Caco-2 (cell line): ENCODE data around the gene CHPT1. TPM values are rescaled to one million over a fixed set of nuclear protein-coding genes. Genes with fewer than 3 reads are reported as not detected.
A peak's percentile ranks its signal among the peaks of the same experiment; 100 is the strongest.

Experiments used
- BruUV-seq: library from RNA; stranded (reverse); fragments of 400-500 nt; replicated peaks from 2 replicates; lab custom pipeline; 2021; lab: Mats Ljungman, UMichigan
- CTCF ChIA-PET: fragments of 300-600 bp; sonication (Branson Sonifier 250); formaldehyde crosslinking; loops from one replicate; lab custom pipeline; 2022; ENCODE audit warnings: antibody characterized with exemption; lab: Charles Lee
- POLR2A ChIA-PET: fragments of 300-600 bp; sonication (Branson Sonifier 250); formaldehyde crosslinking; loops from one replicate; lab custom pipeline; 2022; ENCODE audit warnings: antibody characterized with exemption; lab: Charles Lee
- DNase-seq, 2 experiments: peaks; one replicate each; pipeline versions ENCODE4 v3.0.0 to v3.0.0-alpha.2; 2020 to 2022
- H3K27me3 ChIP-seq: replicated peaks from 2 replicates; pipeline ENCODE4 v1.6.0; 2011; ENCODE audit warnings: low read length; ENCODE audit not compliant: control insufficient read depth, insufficient read depth
- H3K36me3 ChIP-seq: 2 replicates; pipeline ENCODE4 v1.5.1; 2011; ENCODE audit warnings: low read length; ENCODE audit not compliant: control insufficient read depth, insufficient read depth
- H3K4me1 ChIP-seq: fragments of 250-450 bp; sonication (Bioruptor Pico); 2 replicates; pipeline ENCODE4 v1.5.1; 2020; ENCODE audit warnings: mild to moderate bottlenecking
- H3K4me3 ChIP-seq: 2 replicates; pipeline ENCODE4 v1.5.1; 2011; ENCODE audit warnings: low read depth, mild to moderate bottlenecking, control low read depth, low read length
- H3K9me3 ChIP-seq: fragments of 250-450 bp; sonication (Bioruptor Pico); 2 replicates; pipeline ENCODE4 v1.5.1; 2020; ENCODE audit warnings: mild to moderate bottlenecking, moderate library complexity
- H3K27ac Mint-ChIP-seq: one replicate; pipeline ENCODE4 v1.8.0; 2022; ENCODE audit warnings: mixed read lengths; ENCODE audit not compliant: unreplicated experiment
- H3K27me3 Mint-ChIP-seq: one replicate; pipeline ENCODE4 v1.8.0; 2022; ENCODE audit warnings: mixed read lengths; ENCODE audit not compliant: insufficient read depth, unreplicated experiment
- H3K36me3 Mint-ChIP-seq: one replicate; pipeline ENCODE4 v1.8.0; 2022; ENCODE audit warnings: mild to moderate bottlenecking, mixed read lengths; ENCODE audit not compliant: insufficient read depth, unreplicated experiment
- H3K4me1 Mint-ChIP-seq: one replicate; pipeline ENCODE4 v1.8.0; 2022; ENCODE audit warnings: low read depth, mixed read lengths; ENCODE audit not compliant: unreplicated experiment
- H3K4me3 Mint-ChIP-seq: one replicate; pipeline ENCODE4 v1.8.0; 2022; ENCODE audit warnings: mild to moderate bottlenecking, moderate library complexity, mixed read lengths; ENCODE audit not compliant: unreplicated experiment
- H3K9me3 Mint-ChIP-seq: one replicate; pipeline ENCODE4 v1.8.0; 2022; ENCODE audit warnings: mixed read lengths; ENCODE audit not compliant: unreplicated experiment
- intact Hi-C: fragments of 100-400 bp; cut with micrococcal nuclease; formaldehyde crosslinking; loops from one replicate; pipeline ENCODE4 v1.10.0; 2022; ENCODE audit not compliant: unreplicated experiment
- total RNA-seq: library from RNA; stranded (reverse); gene quantifications from 2 replicates; pipeline ENCODE4 v1.2.3, GENCODE V29; 2022
- TF ChIP-seq, protein P1 (sequence below), 2 experiments: fragments of 200-600 bp in 1 of 2; IDR thresholded peaks; 1 replicate in 1 of 2; 2 replicates in 1 of 2; pipeline versions ENCODE4 v1.5.1 to v1.8.0; 2011 to 2022; ENCODE audit warnings: antibody characterized with exemption in 1 of 2, control low read depth in 1 of 2, inconsistent platforms in 1 of 2, low read depth in 1 of 2, low read length in 1 of 2, mild to moderate bottlenecking in 1 of 2, moderate library complexity in 1 of 2; ENCODE audit not compliant: insufficient read depth in 1 of 2, severe bottlenecking in 1 of 2, unreplicated experiment in 1 of 2

Gene CHPT1
- total RNA-seq, 1 experiment from 2014 or later: 54.6 TPM

DNA sequence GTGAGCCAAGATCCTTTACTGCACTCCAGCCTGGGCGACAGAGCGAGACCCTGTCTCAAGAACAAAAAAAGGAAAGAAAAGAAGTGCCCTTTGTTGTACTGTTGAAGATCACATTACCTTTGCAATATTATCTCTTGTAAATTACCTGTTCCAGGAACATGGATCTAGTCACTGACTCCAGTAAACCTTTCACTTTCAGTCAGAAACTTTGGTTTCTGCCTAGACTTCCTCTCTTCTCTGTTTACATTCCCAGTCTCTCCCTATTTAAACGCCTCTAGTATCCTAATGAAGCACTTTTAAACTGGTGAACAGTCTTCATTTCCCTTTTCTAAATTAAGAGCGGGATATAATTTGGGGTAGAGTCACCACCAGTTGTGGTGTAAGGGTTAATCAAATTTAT is 12.8 kb downstream of the CHPT1 start:
- H3K36me3 Mint-ChIP-seq: no peaks in the 10 kb centered on the region
- intact Hi-C loops: no loop called here
- TF ChIP-seq, protein P1, sequence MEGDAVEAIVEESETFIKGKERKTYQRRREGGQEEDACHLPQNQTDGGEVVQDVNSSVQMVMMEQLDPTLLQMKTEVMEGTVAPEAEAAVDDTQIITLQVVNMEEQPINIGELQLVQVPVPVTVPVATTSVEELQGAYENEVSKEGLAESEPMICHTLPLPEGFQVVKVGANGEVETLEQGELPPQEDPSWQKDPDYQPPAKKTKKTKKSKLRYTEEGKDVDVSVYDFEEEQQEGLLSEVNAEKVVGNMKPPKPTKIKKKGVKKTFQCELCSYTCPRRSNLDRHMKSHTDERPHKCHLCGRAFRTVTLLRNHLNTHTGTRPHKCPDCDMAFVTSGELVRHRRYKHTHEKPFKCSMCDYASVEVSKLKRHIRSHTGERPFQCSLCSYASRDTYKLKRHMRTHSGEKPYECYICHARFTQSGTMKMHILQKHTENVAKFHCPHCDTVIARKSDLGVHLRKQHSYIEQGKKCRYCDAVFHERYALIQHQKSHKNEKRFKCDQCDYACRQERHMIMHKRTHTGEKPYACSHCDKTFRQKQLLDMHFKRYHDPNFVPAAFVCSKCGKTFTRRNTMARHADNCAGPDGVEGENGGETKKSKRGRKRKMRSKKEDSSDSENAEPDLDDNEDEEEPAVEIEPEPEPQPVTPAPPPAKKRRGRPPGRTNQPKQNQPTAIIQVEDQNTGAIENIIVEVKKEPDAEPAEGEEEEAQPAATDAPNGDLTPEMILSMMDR (IDR thresholded peaks at IDR 0.05; ENCODE audit: insufficient read depth in 1 of 2, low read depth in 1 of 2, low read length in 1 of 2, severe bottlenecking in 1 of 2, unreplicated experiment in 1 of 2): no peak
- no peaks in the 10 kb centered on the region for H3K9me3 Mint-ChIP-seq
- ChIA-PET POLR2A (no interaction called here), CTCF (no interaction called here)
- peaks cover 25% of the 10 kb centered on the region for H3K4me1 ChIP-seq
- H3K4me3 Mint-ChIP-seq: no peak overlapping the region
- no TSS peak for BruUV-seq
- no peaks in the 10 kb centered on the region for H3K9me3 ChIP-seq
- H3K27ac Mint-ChIP-seq: no peak overlapping the region
- no peaks in the 10 kb centered on the region for H3K27me3 ChIP-seq
- H3K4me3 ChIP-seq: no peak overlapping the region
- H3K36me3 ChIP-seq: no peaks in the 10 kb centered on the region
- no peaks in the 10 kb centered on the region for H3K27me3 Mint-ChIP-seq
- no peak for DNase-seq
- peaks cover 32% of the 10 kb centered on the region for H3K4me1 Mint-ChIP-seq

DNA sequence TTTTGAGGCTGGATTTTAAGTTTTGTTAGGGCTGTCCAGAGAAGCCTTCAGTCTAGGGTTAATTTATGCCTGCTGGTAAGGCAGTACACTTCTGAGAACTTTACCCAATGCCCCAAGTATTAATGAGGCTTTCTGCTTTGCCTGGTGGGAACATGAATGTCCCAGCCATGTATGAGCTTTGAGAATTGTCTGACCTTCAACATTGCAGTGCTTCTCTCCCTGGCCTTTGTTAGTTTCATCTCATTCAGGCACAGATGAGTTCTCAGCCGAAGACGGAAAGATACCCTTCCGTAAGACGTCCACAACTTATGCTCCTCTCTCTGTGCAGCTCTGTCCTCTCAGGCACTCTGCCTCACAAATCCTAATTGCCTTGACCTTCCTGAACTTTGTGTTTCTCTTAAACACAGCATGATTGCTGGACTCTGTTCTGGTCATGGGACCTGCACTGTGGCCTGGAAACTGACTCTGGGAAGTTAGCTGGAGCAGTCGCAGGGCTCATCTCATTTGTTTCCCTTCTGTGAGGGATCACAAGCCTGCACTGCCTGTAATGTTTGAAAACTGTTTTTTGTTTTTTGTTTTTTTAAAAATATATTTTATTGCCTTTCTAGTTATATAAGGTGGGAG is 15.7 kb downstream of the CHPT1 start:
- no peaks in the 10 kb centered on the region for H3K27me3 Mint-ChIP-seq
- CTCF ChIA-PET: no interaction called here
- TF ChIP-seq, protein P1 (IDR thresholded peaks at IDR 0.05; ENCODE audit: insufficient read depth in 1 of 2, low read depth in 1 of 2, low read length in 1 of 2, severe bottlenecking in 1 of 2, unreplicated experiment in 1 of 2): no peak
- peak; percentile 37 for DNase-seq
- no peak overlapping the region for H3K4me3 ChIP-seq
- peaks cover 13% of the 10 kb centered on the region for H3K4me1 ChIP-seq
- H3K4me3 Mint-ChIP-seq: peak overlapping the region; percentile 16
- peaks cover 6% of the 10 kb centered on the region for H3K36me3 Mint-ChIP-seq
- H3K4me1 Mint-ChIP-seq: peaks cover 19% of the 10 kb centered on the region
- POLR2A ChIA-PET: no interaction called here
- H3K27ac Mint-ChIP-seq: peak overlapping the region; percentile 40
- H3K27me3 ChIP-seq: no peaks in the 10 kb centered on the region
- no peaks in the 10 kb centered on the region for H3K9me3 ChIP-seq
- no peaks in the 10 kb centered on the region for H3K9me3 Mint-ChIP-seq
- intact Hi-C loops: no loop called here
- BruUV-seq: no TSS peak
- no peaks in the 10 kb centered on the region for H3K36me3 ChIP-seq

DNA sequence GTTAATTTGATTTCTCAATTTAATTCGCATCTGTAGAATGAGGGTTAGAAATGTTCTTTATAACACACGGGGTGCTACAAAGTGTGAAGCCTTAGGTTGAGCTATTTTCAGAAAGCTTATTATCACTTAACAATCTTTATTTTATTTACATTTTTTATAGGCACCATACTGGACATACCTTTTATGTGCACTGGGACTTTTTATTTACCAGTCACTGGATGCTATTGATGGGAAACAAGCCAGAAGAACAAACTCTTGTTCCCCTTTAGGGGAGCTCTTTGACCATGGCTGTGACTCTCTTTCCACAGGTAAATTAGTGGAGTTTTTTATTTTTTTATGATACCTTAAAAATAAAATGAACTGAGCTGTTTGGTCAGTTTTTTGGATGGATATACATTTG is 16.5 kb downstream of the CHPT1 start:
- CTCF ChIA-PET: no interaction called here
- Histone ChIP-seq H3K9me3 (no peaks in the 10 kb centered on the region), H3K4me3 (no peak overlapping the region), H3K4me1 (peaks cover 13% of the 10 kb centered on the region), H3K27me3 (no peaks in the 10 kb centered on the region), H3K36me3 (no peaks in the 10 kb centered on the region)
- no TSS peak for BruUV-seq
- H3K9me3 Mint-ChIP-seq: no peaks in the 10 kb centered on the region
- H3K27me3 Mint-ChIP-seq: no peaks in the 10 kb centered on the region
- H3K36me3 Mint-ChIP-seq: peaks cover 7% of the 10 kb centered on the region
- TF ChIP-seq, protein P1 (IDR thresholded peaks at IDR 0.05; ENCODE audit: insufficient read depth in 1 of 2, low read depth in 1 of 2, low read length in 1 of 2, severe bottlenecking in 1 of 2, unreplicated experiment in 1 of 2): no peak
- POLR2A ChIA-PET: no interaction called here
- no peak for DNase-seq
- H3K27ac Mint-ChIP-seq: no peak overlapping the region
- intact Hi-C loops: no loop called here
- H3K4me1 Mint-ChIP-seq: peaks cover 19% of the 10 kb centered on the region
- no peak overlapping the region for H3K4me3 Mint-ChIP-seq
